ENCODE results near the gene SLC39A8. TPM values are rescaled to one million over a fixed set of nuclear protein-coding genes. Genes with fewer than 3 reads are reported as not detected.
A peak's percentile ranks its signal among the peaks of the same experiment; 100 is the strongest.

Gene SLC39A8
- total RNA-seq, 4 donors from 2014 or later = 15.0 to 24.1 (median 20.2) TPM

DNA sequence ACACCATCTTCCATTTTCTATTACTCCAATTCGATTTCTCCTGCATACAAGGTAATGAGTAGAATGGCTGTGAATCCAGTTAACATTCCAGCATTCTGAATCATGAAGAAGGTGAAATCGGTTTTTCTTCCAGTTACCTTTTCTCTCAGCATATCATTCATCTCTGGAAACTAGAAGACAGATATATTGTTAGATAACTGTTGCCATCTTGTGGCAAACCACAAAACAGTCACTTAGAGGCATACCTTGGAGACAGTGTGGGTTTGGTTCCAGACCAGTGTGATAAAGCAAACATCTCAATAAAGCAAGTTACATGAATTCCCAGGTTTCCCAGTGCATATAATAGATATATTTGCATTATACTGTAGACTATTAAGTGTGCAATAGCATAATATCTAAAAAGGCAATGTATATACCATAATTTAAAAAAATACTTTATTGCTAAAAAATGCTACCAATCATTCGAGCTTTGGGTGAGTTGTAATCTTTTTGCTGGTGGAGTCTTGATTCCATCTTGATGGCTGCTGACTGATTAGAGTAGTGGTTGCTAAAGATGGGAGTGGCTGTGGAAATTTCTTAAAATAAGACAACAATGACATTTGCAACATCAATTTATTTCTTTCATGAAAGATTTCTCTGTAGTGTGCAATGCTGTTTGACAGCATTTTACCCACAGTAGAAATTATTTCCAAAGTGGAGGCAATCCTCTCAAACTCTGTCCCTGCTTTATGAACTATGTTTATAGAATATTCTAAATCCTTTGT is 82.1 kb downstream of the SLC39A8 start:
- 44% methylated on average over 3 of the region's 3 CpGs for WGBS
- no peaks in the 10 kb centered on the region for H3K27me3 ChIP-seq

DNA sequence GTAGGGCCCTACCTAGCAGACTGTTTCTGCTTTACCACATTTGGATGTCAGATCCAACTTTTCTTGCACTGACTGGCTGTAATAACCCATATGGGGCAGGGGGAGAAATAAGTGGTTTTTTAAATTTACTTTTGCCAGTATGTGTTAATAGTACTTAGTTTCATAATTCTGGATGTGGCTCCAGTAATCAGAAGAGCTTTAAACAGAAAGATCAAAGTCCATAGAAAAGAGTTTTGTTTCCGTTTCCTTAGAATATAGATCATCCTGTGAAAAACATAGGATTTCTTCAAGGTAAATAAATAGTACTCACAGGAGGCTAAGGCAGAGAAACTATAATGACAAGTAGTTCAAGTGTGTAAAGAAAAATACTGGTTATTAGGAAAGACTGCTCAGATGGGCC is 85.6 kb downstream of the SLC39A8 start:
- Histone ChIP-seq H3K4me3 (no peak overlapping the region), H3K36me3 (no peaks in the 10 kb centered on the region), H3K27ac (no peak overlapping the region), H3K27me3 (no peaks in the 10 kb centered on the region), H3K4me1 (no peaks in the 10 kb centered on the region), H3K9me3 (no peaks in the 10 kb centered on the region)
- WGBS = 98% methylated on average over 1 of the region's 1 CpG
- no peak for DNase-seq (ENCODE audit: low spot score in 2 of 2)
- TF ChIP-seq, protein P1, sequence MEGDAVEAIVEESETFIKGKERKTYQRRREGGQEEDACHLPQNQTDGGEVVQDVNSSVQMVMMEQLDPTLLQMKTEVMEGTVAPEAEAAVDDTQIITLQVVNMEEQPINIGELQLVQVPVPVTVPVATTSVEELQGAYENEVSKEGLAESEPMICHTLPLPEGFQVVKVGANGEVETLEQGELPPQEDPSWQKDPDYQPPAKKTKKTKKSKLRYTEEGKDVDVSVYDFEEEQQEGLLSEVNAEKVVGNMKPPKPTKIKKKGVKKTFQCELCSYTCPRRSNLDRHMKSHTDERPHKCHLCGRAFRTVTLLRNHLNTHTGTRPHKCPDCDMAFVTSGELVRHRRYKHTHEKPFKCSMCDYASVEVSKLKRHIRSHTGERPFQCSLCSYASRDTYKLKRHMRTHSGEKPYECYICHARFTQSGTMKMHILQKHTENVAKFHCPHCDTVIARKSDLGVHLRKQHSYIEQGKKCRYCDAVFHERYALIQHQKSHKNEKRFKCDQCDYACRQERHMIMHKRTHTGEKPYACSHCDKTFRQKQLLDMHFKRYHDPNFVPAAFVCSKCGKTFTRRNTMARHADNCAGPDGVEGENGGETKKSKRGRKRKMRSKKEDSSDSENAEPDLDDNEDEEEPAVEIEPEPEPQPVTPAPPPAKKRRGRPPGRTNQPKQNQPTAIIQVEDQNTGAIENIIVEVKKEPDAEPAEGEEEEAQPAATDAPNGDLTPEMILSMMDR (IDR thresholded peaks at IDR 0.05) = no peak
- no peak for TF ChIP-seq EP300 (IDR thresholded peaks at IDR 0.05)
- no peak for TF ChIP-seq POLR2AphosphoS5 (IDR thresholded peaks at IDR 0.05)
- TF ChIP-seq POLR2A (IDR thresholded peaks at IDR 0.05) = no peak

More for the DNA sequence above, 82.1 kb downstream of the SLC39A8 start:
- no peak overlapping the region for H3K27ac ChIP-seq
- no peak for DNase-seq (ENCODE audit: low spot score in 2 of 2)
- no peaks in the 10 kb centered on the region for H3K4me1 ChIP-seq
- no peaks in the 10 kb centered on the region for H3K9me3 ChIP-seq
- no peaks in the 10 kb centered on the region for H3K36me3 ChIP-seq
- no peak overlapping the region for H3K4me3 ChIP-seq
- TF ChIP-seq, protein P1 (IDR thresholded peaks at IDR 0.05) = peak; percentile 25 to 27
- TF ChIP-seq POLR2A (IDR thresholded peaks at IDR 0.05) = no peak

DNA sequence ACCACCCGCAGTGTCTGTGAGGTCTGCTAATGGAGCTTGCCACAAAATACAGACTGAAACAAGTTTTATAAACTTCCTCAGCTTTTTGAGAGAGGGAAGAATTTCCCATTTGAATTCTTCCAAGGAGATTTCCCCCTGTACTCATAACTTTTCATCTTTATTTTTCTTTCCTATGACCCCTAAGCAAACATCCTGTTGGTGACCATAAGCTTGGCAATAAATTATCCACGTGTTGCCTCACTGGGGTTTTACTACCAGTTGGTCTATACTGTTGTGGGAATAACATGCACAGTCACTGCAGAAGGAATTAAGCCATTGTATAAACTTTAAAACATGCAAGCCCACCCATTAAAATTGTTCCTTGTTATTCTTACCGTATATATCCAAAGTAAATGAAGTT is 86.2 kb downstream of the SLC39A8 start:
- H3K4me1 ChIP-seq = no peaks in the 10 kb centered on the region
- no peaks in the 10 kb centered on the region for H3K36me3 ChIP-seq
- no peak for DNase-seq (ENCODE audit: low spot score in 2 of 2)
- no peaks in the 10 kb centered on the region for H3K27me3 ChIP-seq
- 63% methylated on average over 3 of the region's 3 CpGs for WGBS
- no peaks in the 10 kb centered on the region for H3K9me3 ChIP-seq
- no peak overlapping the region for H3K4me3 ChIP-seq
- H3K27ac ChIP-seq = no peak overlapping the region
- TF ChIP-seq EP300 (IDR thresholded peaks at IDR 0.05) (no peak), POLR2A (IDR thresholded peaks at IDR 0.05) (no peak), POLR2AphosphoS5 (IDR thresholded peaks at IDR 0.05) (no peak)
- TF ChIP-seq, protein P1 (IDR thresholded peaks at IDR 0.05) = no peak

DNA sequence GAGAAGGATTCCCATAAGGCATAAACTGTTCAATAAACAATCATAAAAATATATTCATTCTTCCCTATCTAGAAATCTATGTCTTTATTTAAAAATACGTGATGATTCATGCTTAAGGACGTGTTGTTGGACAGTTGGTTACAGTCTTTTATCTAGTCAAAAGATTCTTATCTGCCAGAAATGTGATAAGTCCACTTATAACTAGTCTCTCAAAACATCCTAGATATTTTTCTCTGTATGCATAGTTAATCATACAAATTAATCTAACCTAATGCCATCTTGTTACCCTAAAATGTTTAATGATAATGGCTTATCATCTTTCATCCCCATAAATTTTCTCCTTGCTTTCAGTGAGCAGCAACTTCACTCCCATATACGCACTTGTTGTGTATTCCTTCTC is 89.0 kb downstream of the SLC39A8 start:
- H3K9me3 ChIP-seq = no peaks in the 10 kb centered on the region
- TF ChIP-seq POLR2A (IDR thresholded peaks at IDR 0.05) = no peak
- no peaks in the 10 kb centered on the region for H3K4me1 ChIP-seq
- H3K27me3 ChIP-seq = no peaks in the 10 kb centered on the region
- no peak for DNase-seq (ENCODE audit: low spot score in 2 of 2)
- 60% methylated on average over 3 of the region's 3 CpGs for WGBS
- no peaks in the 10 kb centered on the region for H3K36me3 ChIP-seq
- no peak overlapping the region for H3K27ac ChIP-seq
- no peak overlapping the region for H3K4me3 ChIP-seq

DNA sequence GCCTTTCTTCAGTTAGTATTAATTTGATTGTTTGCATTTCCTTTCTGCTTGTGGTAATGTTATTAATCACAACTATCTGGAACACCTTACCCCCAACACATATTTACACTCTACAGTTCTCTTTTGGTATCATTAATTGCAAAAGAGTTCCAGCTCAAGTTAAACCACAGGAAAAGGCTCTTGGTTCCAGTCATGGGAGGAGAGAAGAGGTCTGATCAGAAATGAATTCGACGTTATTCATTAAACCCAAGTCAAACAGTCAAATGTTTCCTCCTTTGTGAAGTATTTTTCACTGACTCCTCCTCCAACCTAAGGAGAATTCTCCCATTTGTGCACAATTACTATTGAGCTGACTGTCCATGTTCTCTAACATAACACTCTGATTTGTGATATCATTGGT is 91.4 kb downstream of the SLC39A8 start:
- WGBS = 84% methylated on average over 2 of the region's 2 CpGs
- TF ChIP-seq, protein P1 (IDR thresholded peaks at IDR 0.05) = no peak
- TF ChIP-seq EP300 (IDR thresholded peaks at IDR 0.05) (no peak), POLR2A (IDR thresholded peaks at IDR 0.05) (no peak), POLR2AphosphoS5 (IDR thresholded peaks at IDR 0.05) (no peak)
- H3K4me3 ChIP-seq = no peak overlapping the region
- no peak for DNase-seq (ENCODE audit: low spot score in 2 of 2)
- no peaks in the 10 kb centered on the region for H3K36me3 ChIP-seq
- H3K27ac ChIP-seq = no peak overlapping the region
- no peaks in the 10 kb centered on the region for H3K4me1 ChIP-seq
- H3K27me3 ChIP-seq = no peaks in the 10 kb centered on the region
- no peaks in the 10 kb centered on the region for H3K9me3 ChIP-seq

DNA sequence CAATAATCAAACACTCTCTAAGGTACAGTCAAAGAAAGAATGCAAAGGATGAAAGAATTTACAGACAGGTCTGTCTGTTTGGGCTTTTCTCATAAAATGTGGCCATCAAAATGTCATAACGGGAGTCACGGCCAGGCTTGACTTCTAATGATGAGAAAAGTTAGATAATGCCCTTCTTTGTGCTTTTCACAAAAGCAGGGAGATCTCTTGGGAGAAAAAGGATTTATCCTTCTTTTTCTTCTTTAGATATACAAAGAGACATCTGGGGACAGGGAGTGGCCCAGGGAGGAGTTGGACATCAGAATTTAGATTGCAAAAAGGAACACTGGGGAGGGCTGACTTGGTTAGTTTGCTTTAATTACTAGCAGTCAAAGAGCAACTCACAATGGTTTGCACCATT is 93.1 kb downstream of the SLC39A8 start:
- TF ChIP-seq EP300 (IDR thresholded peaks at IDR 0.05) (no peak), POLR2A (IDR thresholded peaks at IDR 0.05) (no peak), POLR2AphosphoS5 (IDR thresholded peaks at IDR 0.05) (no peak)
- TF ChIP-seq, protein P1 (IDR thresholded peaks at IDR 0.05) = no peak
- Histone ChIP-seq H3K27ac (no peak overlapping the region), H3K27me3 (no peaks in the 10 kb centered on the region), H3K4me3 (no peak overlapping the region), H3K9me3 (no peaks in the 10 kb centered on the region), H3K4me1 (no peaks in the 10 kb centered on the region), H3K36me3 (no peaks in the 10 kb centered on the region)
- no peak for DNase-seq (ENCODE audit: low spot score in 2 of 2)
- 78% methylated on average over 2 of the region's 2 CpGs for WGBS

All from suprapubic skin (tissue), 4 donors.